Activated T-cell treated with anti-CD3 and anti-CD28 coated beads for 48 hours (primary cell): ENCODE measurements around the gene MPPED1.

Experiments
- DNase-seq: peaks from one replicate; pipeline ENCODE4 v3.0.0-alpha.2; 2020; ENCODE audit warnings: low read depth

The MPPED1 gene

DNA sequence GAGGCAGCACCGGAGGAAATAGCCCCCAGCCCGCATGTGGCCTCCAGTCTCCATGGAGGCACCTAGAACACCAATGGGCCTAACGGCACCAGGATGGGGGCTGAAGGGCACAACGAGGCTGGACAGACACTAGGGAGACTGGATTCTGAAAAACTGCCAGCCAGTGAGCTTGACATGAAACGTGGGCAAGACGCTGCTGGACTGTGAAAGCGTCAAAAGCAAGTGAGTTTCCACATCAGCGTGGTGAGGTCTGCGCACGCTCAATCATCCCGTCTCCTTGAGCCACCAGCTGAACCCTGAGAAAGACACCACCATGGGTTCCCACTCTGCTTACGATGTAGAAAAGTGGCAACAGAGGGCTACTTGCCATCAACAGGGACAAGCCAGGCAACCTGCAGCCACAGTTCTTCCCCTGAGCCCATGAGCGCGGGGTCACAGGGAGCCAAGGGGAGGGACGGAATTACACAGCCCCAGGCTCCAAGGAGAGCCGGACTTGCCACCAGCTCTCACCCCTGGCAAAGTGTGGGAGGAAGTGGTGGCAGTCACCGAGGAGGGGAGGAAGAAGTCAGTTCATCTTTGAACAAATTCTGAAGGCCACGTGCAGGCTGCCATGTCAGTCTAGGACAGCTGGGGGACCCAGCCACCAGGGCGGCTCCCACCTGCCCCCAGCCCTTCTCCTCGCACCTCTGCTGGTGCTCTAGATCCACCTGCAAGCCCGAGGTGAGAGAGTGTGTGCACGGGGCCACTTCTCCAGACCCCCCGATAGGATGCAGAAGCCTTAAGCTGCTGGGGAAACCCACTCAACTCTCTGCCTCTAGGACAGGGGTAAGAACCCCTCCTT is 131.1 kb downstream of the MPPED1 start:
- DNase-seq: no peak

DNA sequence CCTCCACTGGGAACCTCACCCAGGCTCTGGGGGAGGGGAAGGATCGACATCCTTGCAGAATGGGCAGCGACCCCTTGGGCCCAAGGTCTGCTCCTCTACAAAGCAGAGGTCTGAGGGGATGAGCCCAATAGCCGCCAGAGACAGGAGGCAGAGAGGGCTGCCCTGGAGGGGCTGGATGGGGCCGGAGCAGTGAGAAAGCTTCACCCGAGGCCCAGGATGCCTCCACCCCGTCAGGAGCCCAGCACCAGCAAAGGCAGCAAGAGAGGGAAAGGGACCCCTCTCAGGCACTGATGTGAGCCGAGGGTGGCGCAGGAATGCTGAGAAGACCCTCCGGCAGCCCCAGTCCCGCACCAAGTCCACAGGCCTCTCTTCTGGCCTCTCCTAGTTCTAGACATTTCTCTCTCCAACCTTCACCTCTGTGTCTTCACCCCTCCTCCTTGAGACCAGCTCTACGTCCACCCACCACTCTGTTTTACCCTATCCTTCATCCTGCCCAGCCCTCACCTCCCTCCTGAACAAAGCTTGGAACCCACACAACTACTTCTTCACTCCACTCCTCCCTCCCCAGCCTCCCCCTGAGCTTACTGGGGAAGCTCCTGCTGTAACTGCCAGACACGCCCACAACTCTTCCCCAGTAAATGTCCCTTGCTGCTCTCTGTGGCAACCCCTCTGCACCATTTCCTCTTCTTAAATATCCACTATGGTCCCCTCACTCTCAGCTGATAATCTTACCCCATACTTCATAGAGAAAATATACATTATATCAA is 131.9 kb downstream of the MPPED1 start:
- no peak for DNase-seq

DNA sequence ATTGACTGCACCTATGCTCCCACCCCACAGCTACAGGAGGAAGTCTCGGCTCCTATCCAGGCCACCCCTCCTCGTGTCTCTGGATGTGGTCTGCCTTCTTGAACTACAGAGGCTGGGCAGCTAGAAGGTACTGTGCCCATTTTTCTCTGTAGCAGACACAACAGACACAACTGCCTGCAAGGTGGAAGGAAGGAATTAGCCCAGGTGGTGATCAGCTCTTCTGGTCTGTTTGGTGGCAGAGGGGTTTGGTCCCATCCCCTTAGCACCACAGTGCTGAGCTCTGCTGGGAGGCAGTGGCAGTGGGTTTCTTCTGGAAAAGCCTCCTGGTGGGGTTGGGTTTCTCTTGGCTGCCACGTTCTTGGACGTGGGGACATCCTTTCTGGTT is 132.5 kb downstream of the MPPED1 start:
- no peak for DNase-seq

DNA sequence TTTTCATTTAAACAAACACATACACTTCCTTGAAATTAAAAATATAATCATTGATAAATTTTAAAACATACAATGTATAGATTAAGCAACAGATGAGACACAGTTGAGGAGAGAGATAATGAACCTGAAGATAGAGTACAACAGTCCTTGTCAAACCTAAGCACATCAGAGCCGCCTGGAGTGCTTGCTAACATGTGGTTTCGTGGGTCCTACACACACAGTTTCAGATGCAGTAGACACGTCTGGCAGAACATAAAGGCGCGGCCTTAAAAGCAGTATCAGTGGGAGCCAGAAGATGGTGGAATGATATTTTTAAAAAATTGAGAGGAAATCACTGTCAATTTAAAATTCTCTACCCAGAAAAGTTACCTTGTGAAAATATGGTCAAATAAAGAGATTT is 134.4 kb downstream of the MPPED1 start:
- no peak for DNase-seq

DNA sequence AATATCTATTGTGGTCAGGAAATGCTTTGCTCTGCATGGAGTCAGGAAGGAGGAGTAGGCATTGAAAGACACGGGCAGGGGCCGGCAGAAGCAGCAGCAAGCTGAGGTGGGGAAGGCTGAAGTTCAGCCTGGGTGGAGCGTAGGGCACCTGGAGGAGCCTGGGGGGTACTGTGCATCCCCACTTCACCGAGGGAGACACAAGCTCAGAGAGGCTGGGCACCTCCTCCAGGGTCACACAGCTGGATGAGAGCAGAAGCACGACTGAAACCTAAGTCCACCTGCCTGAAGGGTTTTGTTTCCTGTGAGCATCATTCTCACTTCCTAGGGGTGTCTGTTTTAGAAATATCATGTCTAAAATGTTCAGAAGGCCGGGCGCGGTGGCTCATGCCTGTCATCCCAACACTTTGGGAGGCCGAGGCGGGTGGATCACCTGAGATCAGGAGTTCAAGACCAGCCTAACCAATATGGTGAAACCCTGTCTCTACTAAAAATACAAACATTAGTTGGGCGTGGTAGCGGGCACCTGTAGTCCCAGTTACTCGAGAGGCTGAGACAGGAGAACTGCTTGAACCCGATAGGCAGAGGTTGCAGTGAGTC is 138.3 kb downstream of the MPPED1 start:
- DNase-seq: no peak

DNA sequence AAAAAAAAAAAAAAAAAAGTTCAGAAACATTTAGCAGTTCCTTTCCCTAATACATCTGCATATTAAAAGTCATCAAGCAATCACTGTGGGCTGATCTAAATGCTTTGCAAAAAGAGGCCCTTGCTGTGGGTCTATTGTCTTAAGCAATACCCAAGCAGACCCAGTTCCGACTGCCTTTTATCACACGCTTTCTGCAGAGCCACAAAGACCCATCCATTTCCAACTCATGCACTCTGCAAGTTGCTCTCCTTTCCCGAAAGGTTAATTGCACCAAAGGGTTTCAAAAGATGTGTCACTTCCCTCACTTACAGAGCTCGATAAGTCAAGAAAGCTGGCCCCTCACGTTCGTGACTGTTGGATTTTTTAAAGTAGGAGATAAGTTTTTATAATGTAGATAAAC is 138.9 kb downstream of the MPPED1 start:
- DNase-seq: no peak

DNA sequence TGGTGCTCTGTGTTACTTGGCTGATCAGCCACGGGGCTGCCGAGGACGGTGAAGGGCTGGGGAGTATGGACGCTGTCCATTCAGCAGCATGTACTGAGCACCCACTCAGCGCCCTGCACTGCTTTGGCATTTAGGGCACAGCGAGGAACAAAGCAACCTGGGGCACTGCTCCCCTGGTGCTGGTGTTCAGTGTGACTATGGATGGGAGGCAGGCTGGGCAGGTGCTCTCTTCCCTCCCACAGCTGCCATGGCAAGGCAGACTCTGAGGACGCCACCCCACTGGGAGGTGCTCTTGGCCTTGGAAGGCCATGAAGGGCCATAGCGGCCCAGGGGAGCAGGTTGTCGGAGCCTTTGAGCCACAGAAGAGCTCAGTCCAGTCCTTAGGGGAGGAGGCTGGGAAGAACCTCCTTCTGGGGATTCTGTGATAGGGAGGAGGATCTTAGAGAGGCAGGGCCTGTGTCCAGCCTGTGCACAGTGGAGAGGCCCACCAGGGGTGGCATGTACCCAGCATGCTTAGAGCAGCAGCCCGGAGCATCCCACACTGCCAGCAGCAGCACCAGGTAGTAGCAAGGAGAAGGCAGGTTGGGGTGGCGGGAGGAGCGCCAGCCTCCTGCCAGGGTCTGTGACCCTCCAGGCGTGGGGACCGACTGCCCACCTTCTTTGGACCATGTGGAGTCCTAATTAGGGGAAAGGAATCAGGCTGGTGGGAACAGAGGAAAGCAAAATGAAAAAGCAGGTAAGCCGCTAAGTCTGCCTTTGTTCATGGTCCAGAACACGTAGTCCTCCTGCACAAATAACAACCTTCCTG is 141.8 kb downstream of the MPPED1 start:
- no peak for DNase-seq

DNA sequence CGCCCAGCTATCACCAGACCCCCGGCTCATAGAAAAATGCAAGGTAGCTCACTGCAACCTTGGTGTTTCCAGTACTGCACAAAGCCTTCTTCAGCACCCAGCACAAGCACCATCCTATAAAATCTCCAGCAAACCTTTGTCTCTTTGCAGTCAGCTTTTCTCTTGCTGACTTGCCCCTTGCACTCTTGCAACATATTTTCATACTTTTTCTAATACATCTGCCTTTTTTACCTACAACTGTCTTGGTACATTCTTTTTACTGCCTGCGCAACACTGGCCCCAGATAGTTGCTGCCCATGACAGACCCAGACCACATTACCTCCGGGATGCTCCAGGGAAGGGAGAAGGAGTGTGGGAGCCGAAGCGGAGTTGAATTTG is 142.4 kb downstream of the MPPED1 start:
- DNase-seq: no peak

DNA sequence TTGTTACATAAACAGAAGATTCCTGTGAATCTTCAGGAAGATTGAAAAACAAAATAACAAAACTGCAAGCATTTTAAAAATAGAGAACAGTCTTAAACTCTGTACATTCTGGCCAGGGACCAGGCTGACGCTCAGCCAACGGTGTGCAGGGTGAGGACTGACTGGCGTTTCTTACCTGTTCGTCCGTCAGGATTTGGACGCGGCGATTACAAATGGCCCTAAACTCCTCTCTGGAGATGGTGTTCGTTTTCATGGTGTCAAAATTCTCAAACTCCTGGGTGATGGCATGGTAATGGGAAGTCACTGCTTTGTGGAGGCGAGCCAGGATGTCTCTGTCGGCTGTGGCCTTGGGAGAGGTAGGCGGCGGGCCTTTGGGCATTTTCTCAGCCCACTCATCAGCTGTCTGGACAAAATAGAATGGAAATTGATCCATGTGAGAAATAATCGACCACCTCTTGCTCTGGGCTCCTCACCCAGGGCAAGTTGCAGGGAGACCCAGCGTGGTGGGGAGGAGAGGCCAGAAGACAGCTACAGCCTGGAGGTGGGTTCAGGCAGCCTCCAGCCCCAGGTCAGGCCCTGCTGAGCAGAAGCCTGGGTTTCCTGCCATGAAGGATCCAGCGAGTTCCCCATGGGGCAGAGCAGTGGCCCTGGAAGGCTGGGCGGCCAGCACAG is 143.0 kb downstream of the MPPED1 start:
- DNase-seq: no peak

DNA sequence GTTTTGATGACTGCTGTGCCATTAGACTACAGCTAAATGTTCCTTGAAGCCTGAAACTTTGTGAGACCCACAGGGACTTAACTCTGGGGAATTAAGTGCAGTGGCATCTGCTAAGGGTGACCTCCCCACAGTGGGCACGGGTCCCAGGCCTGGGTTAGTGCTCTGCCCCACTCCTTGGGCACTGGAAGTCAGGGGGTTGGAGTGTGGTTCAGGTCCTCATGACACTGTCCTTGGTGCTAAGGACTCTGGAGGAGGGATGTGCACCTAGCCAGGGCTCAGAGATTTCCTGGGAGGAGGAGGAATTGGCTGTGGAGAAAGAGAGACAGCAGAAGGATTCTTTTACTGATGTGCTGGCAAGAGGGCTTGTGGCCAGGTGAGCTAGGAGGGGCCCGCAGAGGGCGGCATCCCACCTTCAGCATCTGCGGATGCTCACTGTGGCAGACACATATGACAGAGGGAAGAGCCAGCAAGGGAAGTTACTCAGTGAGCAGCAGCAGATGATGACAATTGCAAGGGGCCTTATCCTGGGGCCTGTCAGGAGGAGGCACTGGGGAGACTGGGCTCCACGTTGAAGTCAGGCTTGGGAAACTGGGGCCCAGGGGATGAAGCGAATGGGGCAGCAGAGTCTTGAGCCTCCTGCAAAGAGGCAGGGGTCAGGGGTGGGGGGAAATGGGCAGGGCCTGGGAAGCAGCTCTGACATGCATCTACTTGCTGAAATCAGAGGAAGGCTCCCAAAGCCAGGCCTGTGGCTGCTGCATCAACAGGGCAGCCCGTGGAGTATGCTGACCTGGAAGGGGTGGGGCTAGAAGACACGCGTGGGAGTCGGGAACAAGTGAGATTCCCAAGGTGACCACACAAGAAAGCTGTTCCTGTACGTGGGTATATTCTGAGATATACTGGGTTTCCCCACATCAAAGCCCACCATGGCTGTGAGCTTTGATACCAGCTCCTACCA is 144.0 kb downstream of the MPPED1 start:
- DNase-seq: no peak
